ENCODE measurements around the gene HNRNPF.
"Not testable (repeated sequence)": the region's sequence is repeated elsewhere in the genome, so short reads cannot be mapped to it uniquely, and the experiment has no call there.

The HNRNPF gene

DNA sequence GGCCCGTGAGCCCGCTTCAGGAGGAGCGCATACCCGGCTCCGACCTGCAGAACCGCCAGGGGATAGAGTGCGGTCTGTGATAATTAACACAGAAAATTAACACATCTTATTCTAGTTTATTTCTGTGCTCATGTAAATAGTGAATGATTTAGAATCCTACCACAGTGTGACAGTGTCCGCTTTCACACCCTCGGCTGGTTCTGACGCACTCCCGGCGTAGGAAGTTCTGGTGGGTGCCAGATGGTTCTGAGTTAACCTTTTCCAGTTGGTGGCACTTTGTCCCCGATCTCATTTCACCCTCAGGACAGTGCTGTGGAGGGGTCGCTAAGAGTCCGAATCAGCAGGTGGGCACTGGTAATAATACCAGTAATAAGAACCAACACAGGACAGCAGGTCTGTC, 65.9 kb downstream of the HNRNPF start:
- DNase-seq, result no peak

DNA sequence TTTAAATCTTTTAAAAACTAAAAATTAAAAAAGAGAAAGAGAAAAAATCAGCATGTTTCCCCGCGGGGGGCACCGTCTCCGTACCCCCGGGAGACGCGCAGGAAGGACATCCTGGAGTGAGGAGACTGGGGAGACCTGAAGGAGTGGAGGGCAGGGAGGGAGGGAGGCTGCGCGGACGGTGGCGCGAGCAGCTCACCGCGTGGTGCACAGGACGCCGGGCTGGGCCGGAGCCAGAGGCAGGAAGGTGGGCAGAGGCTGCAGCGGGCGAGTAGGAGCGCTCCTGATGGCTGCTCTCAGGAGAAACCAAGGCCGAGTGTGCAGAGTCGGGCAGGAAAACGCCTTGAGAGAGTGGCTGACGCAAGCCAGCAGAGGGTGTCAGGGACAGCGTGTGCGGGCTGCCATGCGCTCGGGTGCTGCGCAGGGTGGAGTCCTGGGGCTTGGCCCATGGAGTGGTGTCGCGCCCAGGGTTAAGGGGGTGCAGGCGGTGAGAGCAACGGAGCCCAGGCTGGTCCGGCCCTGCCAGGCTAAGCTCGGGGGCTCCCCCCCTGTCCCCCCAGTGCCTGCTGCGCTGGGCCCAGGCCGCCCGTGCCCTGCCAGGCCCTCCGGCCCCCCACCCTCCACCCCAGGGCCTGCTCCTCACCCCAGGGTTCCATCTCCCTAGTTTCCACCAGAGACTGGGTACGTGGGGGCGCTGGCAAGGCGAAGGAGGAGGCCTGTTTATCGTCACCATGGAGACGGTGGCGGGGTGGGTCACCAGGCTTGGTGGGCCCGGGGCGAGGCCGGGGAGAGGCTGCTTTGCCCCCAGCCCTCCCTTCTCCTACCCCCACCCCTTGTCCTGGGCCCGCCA, 66.5 kb downstream of the HNRNPF start:
- DNase-seq, result no peak

DNA sequence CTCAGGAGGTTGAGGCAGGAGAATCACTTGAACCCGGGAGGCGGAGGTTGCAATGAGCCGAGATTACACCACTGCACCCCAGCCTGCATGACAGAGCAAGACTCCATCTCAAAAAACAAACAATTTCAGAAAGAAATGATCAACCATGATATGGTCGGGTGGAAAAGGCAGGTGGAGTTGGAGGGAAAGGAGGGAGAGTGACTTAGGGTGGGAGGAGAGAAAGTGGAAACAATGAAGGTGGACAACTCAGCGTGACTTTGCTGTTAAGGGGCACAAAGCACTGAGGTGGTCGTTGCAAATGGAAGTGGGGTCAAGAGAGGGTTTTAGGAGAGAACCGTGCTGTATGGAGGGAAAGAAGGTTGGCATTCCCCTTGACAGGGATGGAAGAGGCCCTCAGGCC, 67.5 kb downstream of the HNRNPF start:
- no peak for DNase-seq

DNA sequence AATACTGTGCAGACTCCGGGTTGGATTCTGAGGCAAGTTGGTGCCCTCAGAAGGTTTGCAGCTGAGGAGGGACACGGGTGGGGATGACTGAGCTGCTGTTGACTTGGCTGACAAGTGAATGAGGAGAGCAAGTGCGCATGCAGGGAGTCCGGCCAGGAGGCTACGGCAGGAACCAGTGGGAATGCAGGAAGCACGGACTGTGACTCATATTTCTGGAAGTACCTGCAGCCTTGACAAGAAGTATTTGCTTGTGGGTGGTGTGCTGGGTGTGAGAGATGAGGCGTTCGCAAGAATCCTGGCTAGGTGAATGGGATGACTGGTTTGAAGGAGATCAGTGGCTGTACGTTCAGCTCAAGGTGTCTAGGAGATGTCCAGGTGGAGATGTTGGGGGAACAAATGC, 68.4 kb downstream of the HNRNPF start:
- DNase-seq, result no peak

GRCh38 chr10:43340101-43340500, 68.9 kb downstream of the HNRNPF start:
- no peak for DNase-seq

GRCh38 chr10:43339136-43339535, 69.8 kb downstream of the HNRNPF start:
- no peak for DNase-seq

DNA sequence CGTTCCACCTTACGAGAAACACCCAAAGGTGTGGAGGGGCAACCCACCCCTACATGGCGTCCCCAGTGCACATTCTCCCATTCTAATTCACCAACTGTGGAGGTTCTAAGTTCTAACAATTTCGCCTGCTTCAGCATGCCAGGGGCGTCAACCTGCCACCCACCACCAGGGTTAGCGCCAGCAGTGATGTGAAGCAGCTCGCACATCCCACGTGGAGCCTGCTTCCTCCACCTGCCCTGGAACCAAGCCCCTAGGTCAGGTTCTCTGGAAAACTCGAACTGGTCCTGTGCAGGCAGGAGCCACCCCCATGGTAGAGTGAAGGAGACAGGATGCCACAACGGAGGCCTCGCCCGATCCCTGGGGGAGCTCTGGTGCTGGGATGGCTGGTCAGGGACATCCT, 70.9 kb downstream of the HNRNPF start:
- no peak for DNase-seq

- DNase-seq, result not testable (repeated sequence)
Observed at GRCh38 chr10:43337536-43337935, 71.5 kb downstream of the HNRNPF start.

- DNase-seq, result no peak
Observed at GRCh38 chr10:43336641-43337318, 72.2 kb downstream of the HNRNPF start.

DNA sequence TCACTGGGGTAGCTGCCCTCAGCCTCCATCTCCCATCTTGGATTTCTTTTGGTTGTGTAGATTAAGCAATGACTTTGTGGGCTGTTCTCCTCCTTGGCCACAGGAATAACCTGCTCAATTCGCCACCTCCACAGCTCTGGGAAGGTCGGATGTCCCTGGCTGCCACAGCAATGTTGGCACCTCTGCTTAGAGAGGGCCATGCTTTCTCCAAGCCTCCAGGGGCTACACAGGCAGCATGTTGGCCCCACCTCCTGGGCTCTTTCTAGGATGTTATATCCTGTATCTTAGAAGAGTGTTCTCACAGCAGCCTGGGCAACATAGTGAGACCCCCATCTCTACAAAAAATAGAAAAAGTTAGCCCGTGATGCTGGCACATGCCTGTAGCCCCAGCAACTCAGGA, 72.9 kb downstream of the HNRNPF start:
- DNase-seq, result no peak

Measured in CD4-positive, alpha-beta T cell treated with Interleukin-17A for 1 hour (primary cell).